ENCODE data around the gene LAMA4.

The LAMA4 gene

DNA sequence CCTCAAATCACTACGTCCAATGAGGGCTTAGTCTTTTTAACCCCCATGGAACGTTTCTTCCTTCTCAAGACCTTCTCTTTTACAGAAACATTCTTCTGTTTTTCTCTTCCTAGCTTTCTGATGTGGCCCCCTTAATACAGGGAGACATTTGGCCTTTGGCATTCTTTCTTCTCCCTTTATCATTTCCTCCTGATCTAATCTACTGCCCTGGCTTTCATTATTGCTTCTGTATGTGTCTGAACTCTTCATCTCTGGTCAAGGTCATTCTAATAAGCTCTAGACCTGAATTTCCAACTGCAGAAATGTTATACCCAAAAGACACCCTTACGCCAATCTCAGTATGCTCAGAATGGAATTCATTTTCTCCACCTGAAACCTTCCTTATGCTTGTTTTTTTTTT is 18.4 kb upstream of the LAMA4 start:
- H2BK120ac ChIP-seq (ENCODE audit: low read depth, low read length): no peak overlapping the region
- WGBS, 2 donors (ENCODE audit: extremely low coverage in 2 of 2, insufficient read length in 2 of 2, insufficient replicate concordance in 1 of 2): no CpG with 5 or more reads among the region's 3 CpGs
- H3K23ac ChIP-seq (ENCODE audit: low read depth, low read length, poor library complexity): no peak overlapping the region
- H3K4me2 ChIP-seq (ENCODE audit: insufficient read depth, low read length, poor library complexity, severe bottlenecking): no peak overlapping the region
- no peak overlapping the region for H2BK5ac ChIP-seq (ENCODE audit: low read length)
- H3K36me3 ChIP-seq (replicated peaks in 1 of 2; ENCODE audit: control insufficient read depth in 2 of 2, insufficient read depth in 2 of 2, low read length in 2 of 2): no peaks in the 10 kb centered on the region
- H3K9me3 ChIP-seq (replicated peaks in 1 of 2; ENCODE audit: control insufficient read depth in 2 of 2, insufficient read depth in 1 of 2, low read depth in 1 of 2, low read length in 2 of 2): no peaks in the 10 kb centered on the region
- no peaks in the 10 kb centered on the region for H3K27me3 ChIP-seq (ENCODE audit: control insufficient read depth in 3 of 3, insufficient read depth in 3 of 3, low read depth in 1 of 3, low read length in 3 of 3)
- H2BK15ac ChIP-seq (ENCODE audit: low read length): no peak overlapping the region
- H3K79me1 ChIP-seq (ENCODE audit: low read depth, low read length): no peaks in the 10 kb centered on the region
- no peak overlapping the region for H3K18ac ChIP-seq (ENCODE audit: low read length)
- H3K14ac ChIP-seq (ENCODE audit: low read length): no peak overlapping the region
- no peak overlapping the region for H2BK12ac ChIP-seq (ENCODE audit: low read length)
- no peak overlapping the region for H2AFZ ChIP-seq (ENCODE audit: low read length)
- H3K4me3 ChIP-seq (ENCODE audit: low read length in 2 of 2): no peak overlapping the region
- no peak overlapping the region for H2AK5ac ChIP-seq (ENCODE audit: low read depth, low read length)
- no peak overlapping the region for H3K27ac ChIP-seq (replicated peaks; ENCODE audit: low read length)
- H3K4me1 ChIP-seq (ENCODE audit: control insufficient read depth in 2 of 2, insufficient read depth in 1 of 2, low read depth in 1 of 2, low read length in 2 of 2): no peaks in the 10 kb centered on the region
- no peak overlapping the region for H4K8ac ChIP-seq (ENCODE audit: low read depth, low read length)
- H4K91ac ChIP-seq (ENCODE audit: low read depth, low read length, poor library complexity): no peak overlapping the region
- no peak for DNase-seq (ENCODE audit: low spot score)
- no peak overlapping the region for H3K4ac ChIP-seq (ENCODE audit: low read length)
- H3K9ac ChIP-seq (ENCODE audit: low read depth, low read length, poor library complexity): no peak overlapping the region

DNA sequence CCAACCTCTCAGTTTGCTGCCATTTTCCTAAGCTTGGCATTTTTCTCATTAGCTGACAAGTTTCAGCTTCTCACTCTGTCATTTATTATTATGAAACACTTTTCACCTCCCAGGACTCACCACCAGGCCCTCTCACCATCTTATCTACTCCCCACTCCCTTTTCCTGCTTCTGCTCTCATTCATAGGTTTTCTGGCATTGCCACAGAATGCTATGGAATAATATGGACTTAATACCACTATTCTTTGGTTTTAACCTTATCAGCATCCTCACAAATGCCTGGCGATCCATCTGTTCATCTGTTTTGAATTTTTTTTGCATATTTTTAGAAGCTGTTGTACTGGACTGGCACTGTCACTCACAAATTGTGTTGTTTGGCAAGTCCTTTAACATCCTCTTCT is 16.4 kb upstream of the LAMA4 start:
- no peak overlapping the region for H2BK120ac ChIP-seq (ENCODE audit: low read depth, low read length)

DNA sequence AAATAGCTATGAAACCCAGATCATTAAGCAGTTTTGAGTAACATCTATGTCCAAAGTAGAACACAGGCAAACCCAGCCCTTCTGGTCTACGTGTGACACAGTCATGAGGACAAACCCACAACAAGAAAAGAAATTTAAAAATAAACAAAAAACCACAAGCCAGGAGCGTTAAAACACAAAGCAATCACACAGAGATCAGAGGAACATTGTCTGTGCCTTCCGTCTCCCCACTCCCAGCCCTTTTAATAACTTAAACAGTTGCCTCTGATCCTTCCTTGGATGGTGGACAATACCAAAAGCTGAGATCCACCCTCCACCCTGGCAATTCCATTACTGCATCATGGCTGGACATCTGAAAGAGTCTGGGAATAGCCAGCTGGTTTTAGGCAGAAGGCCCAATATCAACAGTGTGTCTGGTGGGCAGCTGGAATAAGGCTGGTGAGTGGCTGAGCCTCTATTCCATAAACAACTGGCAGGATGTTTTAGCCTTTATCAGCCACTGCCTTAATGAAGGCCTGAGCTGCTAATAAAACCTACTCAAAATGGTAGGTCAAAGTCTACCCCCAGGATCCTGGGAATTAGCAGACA is 15.7 kb upstream of the LAMA4 start:
- Histone ChIP-seq H3K4me3 (ENCODE audit: low read length in 2 of 2) (no peak overlapping the region), H2AFZ (ENCODE audit: low read length) (no peak overlapping the region), H3K14ac (ENCODE audit: low read length) (no peak overlapping the region), H3K27me3 (ENCODE audit: control insufficient read depth in 3 of 3, insufficient read depth in 3 of 3, low read depth in 1 of 3, low read length in 3 of 3) (no peaks in the 10 kb centered on the region), H3K9ac (ENCODE audit: low read depth, low read length, poor library complexity) (no peak overlapping the region), H3K4me1 (ENCODE audit: control insufficient read depth in 2 of 2, insufficient read depth in 1 of 2, low read depth in 1 of 2, low read length in 2 of 2) (no peaks in the 10 kb centered on the region), H3K27ac (replicated peaks; ENCODE audit: low read length) (no peak overlapping the region), H4K8ac (ENCODE audit: low read depth, low read length) (no peak overlapping the region), H3K4me2 (ENCODE audit: insufficient read depth, low read length, poor library complexity, severe bottlenecking) (no peak overlapping the region), H4K91ac (ENCODE audit: low read depth, low read length, poor library complexity) (no peak overlapping the region), H2BK12ac (ENCODE audit: low read length) (no peak overlapping the region), H2AK5ac (ENCODE audit: low read depth, low read length) (no peak overlapping the region), H2BK120ac (ENCODE audit: low read depth, low read length) (no peak overlapping the region), H3K79me1 (ENCODE audit: low read depth, low read length) (no peaks in the 10 kb centered on the region), H2BK5ac (ENCODE audit: low read length) (no peak overlapping the region), H3K18ac (ENCODE audit: low read length) (no peak overlapping the region), H3K4ac (ENCODE audit: low read length) (no peak overlapping the region), H3K9me3 (replicated peaks in 1 of 2; ENCODE audit: control insufficient read depth in 2 of 2, insufficient read depth in 1 of 2, low read depth in 1 of 2, low read length in 2 of 2) (no peaks in the 10 kb centered on the region), H3K36me3 (replicated peaks in 1 of 2; ENCODE audit: control insufficient read depth in 2 of 2, insufficient read depth in 2 of 2, low read length in 2 of 2) (no peaks in the 10 kb centered on the region), H2BK15ac (ENCODE audit: low read length) (no peak overlapping the region), H3K23ac (ENCODE audit: low read depth, low read length, poor library complexity) (no peak overlapping the region)
- no CpG with 5 or more reads among the region's 3 CpGs for WGBS, 2 donors (ENCODE audit: extremely low coverage in 2 of 2, insufficient read length in 2 of 2, insufficient replicate concordance in 1 of 2)
- no peak for DNase-seq (ENCODE audit: low spot score)

More for the DNA sequence above, 16.4 kb upstream of the LAMA4 start:
- H2AK5ac ChIP-seq (ENCODE audit: low read depth, low read length): no peak overlapping the region
- DNase-seq (ENCODE audit: low spot score): no peak
- H2BK12ac ChIP-seq (ENCODE audit: low read length): no peak overlapping the region
- no peak overlapping the region for H3K9ac ChIP-seq (ENCODE audit: low read depth, low read length, poor library complexity)
- no peaks in the 10 kb centered on the region for H3K4me1 ChIP-seq (ENCODE audit: control insufficient read depth in 2 of 2, insufficient read depth in 1 of 2, low read depth in 1 of 2, low read length in 2 of 2)
- no peak overlapping the region for H3K4me3 ChIP-seq (ENCODE audit: low read length in 2 of 2)
- no peak overlapping the region for H3K14ac ChIP-seq (ENCODE audit: low read length)
- H3K36me3 ChIP-seq (replicated peaks in 1 of 2; ENCODE audit: control insufficient read depth in 2 of 2, insufficient read depth in 2 of 2, low read length in 2 of 2): no peaks in the 10 kb centered on the region
- H2BK5ac ChIP-seq (ENCODE audit: low read length): no peak overlapping the region
- WGBS, 2 donors (ENCODE audit: extremely low coverage in 2 of 2, insufficient read length in 2 of 2, insufficient replicate concordance in 1 of 2): no CpG with 5 or more reads among the region's 1 CpG
- H2BK15ac ChIP-seq (ENCODE audit: low read length): no peak overlapping the region
- no peak overlapping the region for H3K27ac ChIP-seq (replicated peaks; ENCODE audit: low read length)
- no peak overlapping the region for H3K18ac ChIP-seq (ENCODE audit: low read length)
- no peak overlapping the region for H4K91ac ChIP-seq (ENCODE audit: low read depth, low read length, poor library complexity)
- H3K4ac ChIP-seq (ENCODE audit: low read length): no peak overlapping the region
- H3K79me1 ChIP-seq (ENCODE audit: low read depth, low read length): no peaks in the 10 kb centered on the region
- no peak overlapping the region for H2AFZ ChIP-seq (ENCODE audit: low read length)
- no peaks in the 10 kb centered on the region for H3K27me3 ChIP-seq (ENCODE audit: control insufficient read depth in 3 of 3, insufficient read depth in 3 of 3, low read depth in 1 of 3, low read length in 3 of 3)
- no peak overlapping the region for H3K23ac ChIP-seq (ENCODE audit: low read depth, low read length, poor library complexity)
- no peak overlapping the region for H3K4me2 ChIP-seq (ENCODE audit: insufficient read depth, low read length, poor library complexity, severe bottlenecking)
- no peaks in the 10 kb centered on the region for H3K9me3 ChIP-seq (replicated peaks in 1 of 2; ENCODE audit: control insufficient read depth in 2 of 2, insufficient read depth in 1 of 2, low read depth in 1 of 2, low read length in 2 of 2)
- H4K8ac ChIP-seq (ENCODE audit: low read depth, low read length): no peak overlapping the region

DNA sequence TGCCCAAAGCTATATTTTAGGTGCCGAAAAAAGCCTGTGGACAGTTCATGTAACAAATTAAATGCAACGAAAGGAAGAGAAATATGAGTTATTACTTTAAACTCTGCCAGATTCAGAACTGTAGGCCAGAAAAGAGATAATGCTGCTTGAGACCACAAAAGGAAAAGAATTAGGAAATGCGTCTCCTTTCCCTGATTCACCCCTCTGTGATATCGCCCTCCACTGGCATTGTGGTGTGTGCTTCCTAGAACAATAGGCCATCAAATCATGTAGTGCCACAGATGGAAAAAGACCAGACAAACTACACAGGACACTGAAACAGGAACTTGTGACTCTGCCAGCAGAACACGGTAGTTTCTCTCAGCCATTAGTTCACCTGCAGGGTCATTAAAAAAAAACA is 14.7 kb upstream of the LAMA4 start:
- H4K91ac ChIP-seq (ENCODE audit: low read depth, low read length, poor library complexity): no peak overlapping the region
- H3K27me3 ChIP-seq (ENCODE audit: control insufficient read depth in 3 of 3, insufficient read depth in 3 of 3, low read depth in 1 of 3, low read length in 3 of 3): no peaks in the 10 kb centered on the region
- no peak overlapping the region for H4K8ac ChIP-seq (ENCODE audit: low read depth, low read length)
- no peak overlapping the region for H3K14ac ChIP-seq (ENCODE audit: low read length)
- H3K9me3 ChIP-seq (replicated peaks in 1 of 2; ENCODE audit: control insufficient read depth in 2 of 2, insufficient read depth in 1 of 2, low read depth in 1 of 2, low read length in 2 of 2): no peaks in the 10 kb centered on the region
- no peak overlapping the region for H2AFZ ChIP-seq (ENCODE audit: low read length)
- no peak overlapping the region for H2BK15ac ChIP-seq (ENCODE audit: low read length)
- no peak overlapping the region for H2AK5ac ChIP-seq (ENCODE audit: low read depth, low read length)
- H3K4me2 ChIP-seq (ENCODE audit: insufficient read depth, low read length, poor library complexity, severe bottlenecking): no peak overlapping the region
- no peak overlapping the region for H3K9ac ChIP-seq (ENCODE audit: low read depth, low read length, poor library complexity)
- no peak overlapping the region for H3K23ac ChIP-seq (ENCODE audit: low read depth, low read length, poor library complexity)
- H3K27ac ChIP-seq (replicated peaks; ENCODE audit: low read length): no peak overlapping the region
- H3K4me1 ChIP-seq (ENCODE audit: control insufficient read depth in 2 of 2, insufficient read depth in 1 of 2, low read depth in 1 of 2, low read length in 2 of 2): no peaks in the 10 kb centered on the region
- H3K18ac ChIP-seq (ENCODE audit: low read length): no peak overlapping the region
- H3K79me1 ChIP-seq (ENCODE audit: low read depth, low read length): no peaks in the 10 kb centered on the region
- no CpG with 5 or more reads among the region's 5 CpGs for WGBS, 2 donors (ENCODE audit: extremely low coverage in 2 of 2, insufficient read length in 2 of 2, insufficient replicate concordance in 1 of 2)
- DNase-seq (ENCODE audit: low spot score): no peak
- no peak overlapping the region for H2BK12ac ChIP-seq (ENCODE audit: low read length)
- H3K4me3 ChIP-seq (ENCODE audit: low read length in 2 of 2): no peak overlapping the region
- H3K4ac ChIP-seq (ENCODE audit: low read length): no peak overlapping the region
- H2BK120ac ChIP-seq (ENCODE audit: low read depth, low read length): no peak overlapping the region
- H2BK5ac ChIP-seq (ENCODE audit: low read length): no peak overlapping the region
- H3K36me3 ChIP-seq (replicated peaks in 1 of 2; ENCODE audit: control insufficient read depth in 2 of 2, insufficient read depth in 2 of 2, low read length in 2 of 2): no peaks in the 10 kb centered on the region

Data from neuronal stem cell (in vitro differentiated cells).